Tibial nerve (tissue), 4 donors: ENCODE data around the gene PRKCZ.

Experiments
- CTCF ChIP-seq, 5 experiments: fragments of 200-600 bp in 3 of 5; fragments of 450-650 bp in 2 of 5; sonication (generic) in 3 of 5; IDR thresholded peaks; one replicate each; pipeline ENCODE4 v1.5.1; 2016 to 2019; ENCODE audit warnings: antibody characterized with exemption in 5 of 5, mild to moderate bottlenecking in 3 of 5, moderate library complexity in 2 of 5
- EP300 ChIP-seq, 2 donors: sonication (generic); formaldehyde crosslinking; IDR thresholded peaks; one replicate each; pipeline ENCODE4 v1.6.1; 2017; ENCODE audit warnings: antibody characterized with exemption in 2 of 2, mild to moderate bottlenecking in 1 of 2
- POLR2A ChIP-seq, 2 donors: fragments of 450-650 bp; IDR thresholded peaks; one replicate each; pipeline ENCODE4 v1.6.1; 2017; ENCODE audit warnings: antibody characterized with exemption in 2 of 2, mild to moderate bottlenecking in 2 of 2, moderate library complexity in 2 of 2

GRCh38 chr1:2228157-2228594, 178.0 kb downstream of the PRKCZ start, which contains the start of gene SKI:
- TF ChIP-seq CTCF (IDR thresholded peaks at IDR 0.05): no peak
- no peak for TF ChIP-seq POLR2A (IDR thresholded peaks at IDR 0.05)
- no peak for TF ChIP-seq EP300 (IDR thresholded peaks at IDR 0.05)
